CD8-positive, alpha-beta memory T cell (primary cell): ENCODE data around the gene XRCC4. TPM values are rescaled to one million over a fixed set of nuclear protein-coding genes. Genes with fewer than 3 reads are reported as not detected.

Source experiments
- CTCF ChIA-PET: fragments of 350-600 bp; sonication (Branson Sonifier 250); formaldehyde crosslinking; loops from one replicate; lab custom pipeline; 2021; ENCODE audit warnings: antibody characterized with exemption; lab: Charles Lee
- POLR2A ChIA-PET: fragments of 350-600 bp; sonication (Branson Sonifier 250); formaldehyde crosslinking; loops from one replicate; lab custom pipeline; 2021; ENCODE audit warnings: antibody characterized with exemption; lab: Charles Lee
- DNase-seq, 5 donors: peaks; one replicate each; pipeline versions ENCODE4 v3.0.0 to v3.0.0-alpha.2; 2020 to 2022; ENCODE audit warnings: mixed read lengths in 1 of 5
- H3K27ac ChIP-seq: one replicate; pipeline ENCODE4 v1.7.0; 2013; ENCODE audit warnings: low read depth, mild to moderate bottlenecking, low read length, moderate library complexity
- H3K27me3 ChIP-seq: 2 replicates; pipeline ENCODE4 v1.7.0; 2013; ENCODE audit warnings: low read length, mild to moderate bottlenecking; ENCODE audit not compliant: insufficient read depth, poor library complexity, severe bottlenecking
- H3K36me3 ChIP-seq: 2 replicates; pipeline ENCODE4 v1.7.0; 2013; ENCODE audit warnings: mild to moderate bottlenecking, low read length, moderate library complexity; ENCODE audit not compliant: insufficient read depth
- H3K4me1 ChIP-seq: 2 replicates; pipeline ENCODE4 v1.7.0; 2013; ENCODE audit warnings: mild to moderate bottlenecking, low read length, moderate library complexity; ENCODE audit not compliant: insufficient read depth
- H3K4me3 ChIP-seq: 2 replicates; pipeline ENCODE4 v1.7.0; 2013; ENCODE audit warnings: mild to moderate bottlenecking, low read length
- H3K9me3 ChIP-seq: 2 replicates; pipeline ENCODE4 v1.7.0; 2013; ENCODE audit warnings: mild to moderate bottlenecking, low read length
- H3K27ac Mint-ChIP-seq, 8 donors: one replicate each; pipeline ENCODE4 v1.8.0; 2020 to 2021; ENCODE audit warnings: mixed read lengths in 8 of 8, mild to moderate bottlenecking in 6 of 8, inconsistent platforms in 3 of 8, moderate library complexity in 3 of 8
- H3K27me3 Mint-ChIP-seq, 2 donors: one replicate each; pipeline ENCODE4 v1.8.0; 2020 to 2021; ENCODE audit warnings: mixed read lengths in 2 of 2, mild to moderate bottlenecking in 1 of 2, moderate library complexity in 1 of 2
- H3K36me3 Mint-ChIP-seq, 3 donors: one replicate each; pipeline ENCODE4 v1.8.0; 2020 to 2021; ENCODE audit warnings: mixed read lengths in 3 of 3, inconsistent platforms in 1 of 3, mild to moderate bottlenecking in 1 of 3
- H3K4me1 Mint-ChIP-seq, 3 donors: one replicate each; pipeline ENCODE4 v1.8.0; 2020 to 2021; ENCODE audit warnings: mixed read lengths in 3 of 3, inconsistent platforms in 1 of 3, mild to moderate bottlenecking in 1 of 3
- H3K4me3 Mint-ChIP-seq, 7 donors: one replicate each; pipeline ENCODE4 v1.8.0; 2020 to 2021; ENCODE audit warnings: mixed read lengths in 7 of 7, mild to moderate bottlenecking in 6 of 7, moderate library complexity in 4 of 7, inconsistent platforms in 2 of 7
- H3K9me3 Mint-ChIP-seq, 5 donors: one replicate each; pipeline ENCODE4 v1.8.0; 2020 to 2022; ENCODE audit warnings: mixed read lengths in 5 of 5, mild to moderate bottlenecking in 3 of 5, moderate library complexity in 2 of 5, inconsistent platforms in 1 of 5
- polyA plus RNA-seq: library from polyadenylated mRNA; unstranded; fragments of 300-500 nt; fragmentation: Illumina TruSeq; gene quantifications from one replicate; pipeline ENCODE4 v1.2.3, GENCODE V29; 2021
- total RNA-seq, 2 experiments: library from RNA; stranded (reverse); gene quantifications; one replicate each; pipeline ENCODE4 v1.2.3, GENCODE V29; 2021

XRCC4 gene
- total RNA-seq = 10 to 100 TPM in 1 of 2 experiments, 1 to 10 TPM in 1; 8.3 to 10.0 TPM
- 6.9 TPM for polyA plus RNA-seq

DNA sequence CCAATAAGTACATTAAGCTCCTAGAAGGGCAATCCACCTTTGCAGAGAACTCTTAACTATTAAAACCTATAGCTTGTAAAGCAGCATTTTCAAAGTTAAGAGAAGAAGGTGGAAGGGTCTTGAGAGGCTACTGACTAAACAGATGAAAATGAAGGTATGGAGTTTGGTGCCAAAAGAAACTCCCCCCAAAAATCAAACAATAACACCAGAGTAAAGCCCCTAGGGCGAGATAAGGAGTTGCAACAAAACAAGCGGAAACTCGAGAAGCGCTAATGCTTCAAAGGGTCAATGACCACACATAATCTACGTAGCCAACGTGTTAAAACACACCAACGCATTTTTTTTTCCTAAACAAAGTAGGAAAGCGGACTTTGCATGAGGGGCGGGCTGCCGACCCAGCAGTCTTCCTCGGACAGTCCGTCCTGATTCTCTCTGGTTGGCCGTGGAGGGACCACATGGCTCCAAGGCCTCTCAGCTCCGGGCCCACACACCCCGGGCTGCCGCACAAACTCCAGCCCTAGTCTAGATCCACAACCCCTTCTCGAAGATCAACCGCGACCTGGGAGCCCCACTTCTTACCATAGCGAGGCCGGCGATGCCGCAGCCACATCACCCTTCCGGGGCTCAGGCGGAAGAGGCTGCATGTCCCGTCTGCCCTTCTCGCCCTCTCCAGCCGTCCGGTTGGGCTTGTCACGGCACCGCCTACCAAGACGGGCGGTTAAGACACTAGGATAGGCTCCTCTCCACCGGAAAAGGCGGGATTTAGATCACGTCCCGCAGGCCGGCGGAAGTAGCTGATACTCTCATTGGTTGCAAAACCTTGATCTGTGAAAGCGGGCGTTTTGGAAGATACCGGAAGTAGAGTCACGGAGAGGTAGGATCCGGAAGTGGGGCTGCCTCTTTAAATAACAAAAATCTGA, at the start of gene XRCC4, which contains the start of gene TMEM167A:
Gene XRCC4 (plus strand): TSS at position 806 of the 920 bp plus-strand sequence. CDS start 27,373 bp downstream, outside the sequence.
Gene TMEM167A (minus strand): TSS at position 653 of the 920 bp plus-strand sequence. CDS start 71 bp downstream, at position 582.
- Mint-ChIP-seq H3K4me1 (peaks cover 54 to 69% (median 63%) of the 10 kb centered on the region in 3 donors), H3K4me3 (peak within 1 kb of the TSS; percentile 96 to 99 (median 98)), H3K36me3 (peaks cover 4 to 34% (median 15%) of the 10 kb centered on the region in 3 donors), H3K27ac (peak within 1 kb of the TSS; percentile 94 to 99 (median 98)), H3K27me3 (no peaks in the 10 kb centered on the region), H3K9me3 (no peaks in the 10 kb centered on the region)
- Histone ChIP-seq H3K27ac (peak within 1 kb of the TSS; percentile 92), H3K4me3 (peak within 1 kb of the TSS; percentile 89), H3K9me3 (no peaks in the 10 kb centered on the region), H3K27me3 (no peaks in the 10 kb centered on the region), H3K4me1 (peaks cover 22% of the 10 kb centered on the region), H3K36me3 (peaks cover 7% of the 10 kb centered on the region)
- ChIA-PET POLR2A (interaction anchor here (0.8 kb wide), 1 partner anchor 15 kb away, joined by 3 read pairs; no protein-coding TSS in a partner anchor), CTCF (interaction anchor here (1.8 kb wide), 1 partner anchor 18 kb away, joined by 4 read pairs; no protein-coding TSS in a partner anchor)
- DNase-seq = peak; percentile 86 to 97 (median 93)

DNA sequence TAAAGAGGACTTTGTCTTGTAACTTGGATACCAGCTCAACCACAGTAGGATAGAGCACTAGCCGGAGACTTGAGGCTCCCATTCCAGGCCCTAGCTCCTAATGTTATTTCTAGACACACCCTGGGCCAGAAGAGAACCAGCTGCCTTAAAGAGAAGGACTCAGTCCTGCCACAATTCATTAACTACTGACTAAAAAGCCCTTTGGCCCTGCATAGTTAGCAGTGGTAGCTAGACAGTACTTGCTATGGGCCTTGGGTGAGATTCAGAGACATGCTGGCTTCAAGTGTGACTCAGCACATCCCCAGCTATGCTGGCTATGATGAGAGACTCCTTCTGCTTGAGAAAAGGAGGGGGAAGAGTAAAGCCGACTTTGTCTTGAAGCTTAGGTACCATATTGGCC, 47.4 kb upstream of the XRCC4 start:
- Mint-ChIP-seq H3K9me3 (no peaks in the 10 kb centered on the region), H3K36me3 (no peaks in the 10 kb centered on the region), H3K4me1 (no peaks in the 10 kb centered on the region), H3K4me3 (no peak overlapping the region), H3K27me3 (peaks cover 3% of the 10 kb centered on the region in 2 donors), H3K27ac (no peak overlapping the region)
- no peak overlapping the region for H3K27ac ChIP-seq
- H3K4me1 ChIP-seq = no peaks in the 10 kb centered on the region
- H3K9me3 ChIP-seq = no peaks in the 10 kb centered on the region
- no peaks in the 10 kb centered on the region for H3K27me3 ChIP-seq
- no peak overlapping the region for H3K4me3 ChIP-seq
- no peak for DNase-seq
- ChIA-PET CTCF (interaction anchor here (1.0 kb wide), 1 partner anchor 11 kb away, joined by 3 read pairs; no protein-coding TSS in a partner anchor), POLR2A (no interaction called here)
- no peaks in the 10 kb centered on the region for H3K36me3 ChIP-seq

DNA sequence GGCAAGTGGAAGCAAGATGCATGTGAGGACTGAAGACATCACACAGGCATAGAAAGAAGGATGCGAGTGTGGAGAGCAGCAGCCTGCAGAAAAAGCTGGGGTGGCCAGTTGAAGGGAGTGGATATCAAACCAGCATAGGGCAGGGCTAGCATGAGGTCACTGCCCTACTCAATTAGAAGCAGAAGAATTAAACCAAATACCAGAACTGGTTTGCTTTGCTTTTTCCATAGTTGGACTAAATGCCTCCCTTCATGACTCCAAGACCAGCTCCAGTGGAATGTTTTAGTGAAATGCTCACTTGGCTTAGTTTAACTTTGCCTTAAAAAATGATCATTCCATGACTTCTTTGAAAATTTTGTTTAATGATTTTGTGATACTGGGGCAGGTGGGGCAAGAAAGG, 46.0 kb upstream of the XRCC4 start:
- no peak for DNase-seq
- peaks cover 0 to 3% of the 10 kb centered on the region in 2 donors for H3K27me3 Mint-ChIP-seq
- H3K9me3 Mint-ChIP-seq = no peaks in the 10 kb centered on the region
- Histone ChIP-seq H3K4me3 (no peak overlapping the region), H3K27ac (no peak overlapping the region), H3K27me3 (no peaks in the 10 kb centered on the region), H3K4me1 (no peaks in the 10 kb centered on the region), H3K9me3 (no peaks in the 10 kb centered on the region), H3K36me3 (no peaks in the 10 kb centered on the region)
- ChIA-PET CTCF (no interaction called here), POLR2A (no interaction called here)
- no peaks in the 10 kb centered on the region for H3K4me1 Mint-ChIP-seq
- no peak overlapping the region for H3K27ac Mint-ChIP-seq
- H3K4me3 Mint-ChIP-seq = no peak overlapping the region
- no peaks in the 10 kb centered on the region for H3K36me3 Mint-ChIP-seq

DNA sequence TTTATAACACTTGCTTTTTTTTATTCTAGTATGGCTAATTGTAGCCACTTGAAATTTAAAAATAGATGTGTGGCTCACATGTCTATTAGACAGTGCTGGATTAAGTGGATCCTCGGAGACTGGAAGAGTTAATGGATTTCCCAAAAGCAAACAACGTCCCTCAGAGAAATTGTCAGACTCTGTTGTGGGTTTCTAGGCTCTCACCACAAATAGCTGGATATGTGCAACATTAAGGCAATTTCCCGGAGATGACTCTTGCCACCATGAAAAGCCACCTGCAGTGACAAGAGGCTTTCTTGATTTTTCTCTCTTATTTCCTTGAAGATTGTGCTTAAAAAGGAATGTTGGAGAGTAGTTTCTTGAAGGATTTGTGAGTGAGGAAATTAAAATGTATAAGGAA, 43.3 kb upstream of the XRCC4 start:
- Histone ChIP-seq H3K36me3 (no peaks in the 10 kb centered on the region), H3K27me3 (no peaks in the 10 kb centered on the region), H3K9me3 (no peaks in the 10 kb centered on the region), H3K4me3 (no peak overlapping the region), H3K4me1 (no peaks in the 10 kb centered on the region), H3K27ac (no peak overlapping the region)
- POLR2A ChIA-PET = no interaction called here
- Mint-ChIP-seq H3K27ac (no peak overlapping the region), H3K4me1 (peaks cover 0 to 5% (median 0%) of the 10 kb centered on the region in 3 donors), H3K9me3 (no peaks in the 10 kb centered on the region), H3K36me3 (peaks cover 0 to 2% (median 0%) of the 10 kb centered on the region in 3 donors), H3K4me3 (no peak overlapping the region), H3K27me3 (peaks cover 0 to 3% of the 10 kb centered on the region in 2 donors)
- DNase-seq = no peak
- CTCF ChIA-PET = no interaction called here

DNA sequence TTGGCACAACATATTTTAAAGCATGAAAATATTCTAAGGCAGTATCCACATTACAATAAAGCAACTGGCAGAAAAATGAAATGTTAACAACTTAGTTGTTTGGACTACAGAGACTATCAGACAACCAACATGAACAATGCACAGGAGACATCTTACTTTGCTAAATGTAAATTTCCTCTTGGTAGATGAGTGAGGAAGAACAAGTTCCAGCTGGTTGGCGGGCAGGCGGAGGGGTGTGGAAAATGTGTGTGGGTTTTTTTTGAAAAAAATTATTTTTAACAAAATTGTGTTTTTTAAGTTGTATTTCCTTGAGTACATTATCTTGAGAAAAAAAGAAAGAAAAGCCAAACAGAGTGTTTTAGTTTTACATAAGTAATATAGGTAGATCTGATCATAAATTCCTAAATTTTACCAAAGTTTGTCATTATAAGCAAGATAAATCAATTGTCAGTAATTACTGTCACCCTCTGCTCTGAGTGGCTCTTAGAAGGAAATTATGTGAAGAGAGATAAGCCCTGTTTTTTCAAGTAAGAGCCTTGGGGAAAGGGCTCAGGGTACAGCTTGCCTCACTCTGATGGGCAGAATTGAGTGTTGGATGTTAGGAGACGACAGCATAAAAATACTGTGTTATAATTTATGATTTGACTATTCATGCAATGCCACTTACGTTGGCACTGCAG, 42.7 kb upstream of the XRCC4 start:
- Mint-ChIP-seq H3K4me3 (no peak overlapping the region), H3K27me3 (peaks cover 0 to 3% of the 10 kb centered on the region in 2 donors), H3K4me1 (peaks cover 0 to 5% (median 0%) of the 10 kb centered on the region in 3 donors), H3K36me3 (peaks cover 0 to 2% (median 0%) of the 10 kb centered on the region in 3 donors), H3K9me3 (no peaks in the 10 kb centered on the region), H3K27ac (no peak overlapping the region)
- Histone ChIP-seq H3K27ac (no peak overlapping the region), H3K36me3 (no peaks in the 10 kb centered on the region), H3K4me1 (no peaks in the 10 kb centered on the region), H3K27me3 (no peaks in the 10 kb centered on the region), H3K9me3 (no peaks in the 10 kb centered on the region), H3K4me3 (no peak overlapping the region)
- no peak for DNase-seq
- CTCF ChIA-PET = no interaction called here
- POLR2A ChIA-PET = no interaction called here

DNA sequence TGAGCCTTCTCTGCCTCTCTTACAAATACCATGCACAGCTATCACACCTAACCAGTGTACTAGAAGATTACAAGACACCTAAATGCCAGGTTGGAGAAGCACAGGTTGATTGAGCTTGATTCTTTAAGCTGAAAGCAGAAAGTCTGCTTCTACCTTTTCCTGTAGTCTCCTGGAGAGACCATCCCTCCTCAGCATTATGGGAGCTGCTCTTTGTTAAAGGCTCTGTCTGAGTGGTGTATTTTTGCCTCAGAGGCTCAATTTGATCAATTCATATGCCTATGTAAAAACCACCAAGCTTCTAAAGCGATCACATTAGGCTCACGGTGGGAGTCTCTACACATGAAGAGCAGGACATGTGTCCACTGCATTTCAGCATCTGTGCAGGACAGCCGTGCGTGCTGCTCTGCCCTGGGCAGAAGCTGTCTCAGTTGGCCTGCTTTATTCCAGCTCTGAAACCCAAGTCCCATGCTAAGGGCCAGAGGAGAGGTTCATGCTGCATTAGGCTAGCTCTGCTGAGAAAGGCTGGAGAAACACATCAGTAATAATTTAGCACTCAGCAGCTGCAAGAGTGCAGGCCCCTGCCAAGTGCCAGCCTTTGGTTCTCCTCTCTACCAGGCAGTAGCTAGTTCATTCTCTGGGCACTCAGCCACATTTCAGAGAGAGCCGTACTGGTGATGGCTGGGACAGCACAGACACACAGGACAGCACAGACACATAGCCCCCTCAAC, 41.8 kb upstream of the XRCC4 start:
- peaks cover 0 to 3% of the 10 kb centered on the region in 2 donors for H3K27me3 Mint-ChIP-seq
- peaks cover 0 to 2% (median 0%) of the 10 kb centered on the region in 3 donors for H3K36me3 Mint-ChIP-seq
- Histone ChIP-seq H3K9me3 (no peaks in the 10 kb centered on the region), H3K36me3 (no peaks in the 10 kb centered on the region), H3K4me1 (no peaks in the 10 kb centered on the region), H3K4me3 (no peak overlapping the region), H3K27ac (no peak overlapping the region), H3K27me3 (no peaks in the 10 kb centered on the region)
- ChIA-PET POLR2A (no interaction called here), CTCF (no interaction called here)
- no peak overlapping the region for H3K4me3 Mint-ChIP-seq
- peak overlapping the region in 1 of 8 donors; percentile 29 for H3K27ac Mint-ChIP-seq
- H3K9me3 Mint-ChIP-seq = no peaks in the 10 kb centered on the region
- no peak for DNase-seq
- peaks cover 0 to 5% (median 0%) of the 10 kb centered on the region in 3 donors for H3K4me1 Mint-ChIP-seq

DNA sequence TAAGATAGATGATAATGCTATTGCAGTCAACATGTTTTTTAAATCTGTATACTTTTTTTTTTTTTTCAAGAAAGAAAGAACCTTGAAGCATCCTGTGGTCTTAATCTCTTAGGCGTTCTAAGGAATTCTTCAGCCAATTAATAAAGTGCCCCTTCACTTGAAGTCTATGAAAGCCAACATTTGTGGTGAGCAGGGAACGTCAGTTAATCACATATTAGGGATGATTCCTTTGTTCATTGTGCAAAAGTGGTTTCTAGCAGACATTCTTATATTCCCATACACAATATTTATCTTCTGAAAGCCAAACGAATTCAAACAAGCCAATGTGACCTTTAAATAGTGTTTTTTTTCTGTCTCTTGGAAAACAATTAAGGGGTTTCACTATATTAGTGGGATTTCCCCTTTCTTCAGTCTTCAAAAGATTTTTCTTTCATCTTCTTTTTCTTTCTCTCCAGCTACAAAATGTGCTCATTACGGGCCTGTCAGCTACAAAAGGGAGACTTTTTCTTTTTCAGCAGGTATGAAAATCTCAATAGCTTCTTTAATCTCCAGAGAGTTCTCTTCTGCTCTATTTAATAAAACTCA, 40.3 kb upstream of the XRCC4 start:
- H3K4me1 ChIP-seq = no peaks in the 10 kb centered on the region
- Mint-ChIP-seq H3K9me3 (no peaks in the 10 kb centered on the region), H3K36me3 (peaks cover 0 to 2% (median 0%) of the 10 kb centered on the region in 3 donors), H3K27ac (no peak overlapping the region), H3K27me3 (peaks cover 0 to 3% of the 10 kb centered on the region in 2 donors), H3K4me1 (peaks cover 0 to 5% (median 0%) of the 10 kb centered on the region in 3 donors), H3K4me3 (no peak overlapping the region)
- DNase-seq = no peak
- H3K36me3 ChIP-seq = no peaks in the 10 kb centered on the region
- H3K4me3 ChIP-seq = no peak overlapping the region
- CTCF ChIA-PET = no interaction called here
- no peak overlapping the region for H3K27ac ChIP-seq
- no peaks in the 10 kb centered on the region for H3K9me3 ChIP-seq
- POLR2A ChIA-PET = no interaction called here
- H3K27me3 ChIP-seq = no peaks in the 10 kb centered on the region
